ENCODE results near the gene ANO8.

DNA sequence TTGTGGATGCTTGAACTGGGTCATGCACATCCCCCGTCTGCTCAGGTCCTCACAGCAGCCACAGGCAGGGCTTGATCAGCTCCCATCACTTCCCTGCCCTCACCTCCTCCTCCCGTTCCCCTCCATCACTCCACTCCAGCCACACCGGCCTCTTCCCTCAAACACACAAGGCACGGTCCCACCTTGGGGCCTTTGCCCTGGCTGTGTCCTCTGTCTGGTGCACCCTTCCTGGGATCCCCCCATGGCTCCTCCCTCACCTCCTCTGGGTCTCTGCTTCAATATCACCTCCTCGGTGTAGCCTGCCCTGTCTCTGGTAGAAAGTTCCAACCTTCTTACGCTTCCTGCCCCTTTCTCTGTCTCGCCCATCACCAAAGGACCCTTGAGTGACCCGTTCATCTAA is 18.7 kb upstream of the ANO8 start:
- TF ChIP-seq, protein P1, sequence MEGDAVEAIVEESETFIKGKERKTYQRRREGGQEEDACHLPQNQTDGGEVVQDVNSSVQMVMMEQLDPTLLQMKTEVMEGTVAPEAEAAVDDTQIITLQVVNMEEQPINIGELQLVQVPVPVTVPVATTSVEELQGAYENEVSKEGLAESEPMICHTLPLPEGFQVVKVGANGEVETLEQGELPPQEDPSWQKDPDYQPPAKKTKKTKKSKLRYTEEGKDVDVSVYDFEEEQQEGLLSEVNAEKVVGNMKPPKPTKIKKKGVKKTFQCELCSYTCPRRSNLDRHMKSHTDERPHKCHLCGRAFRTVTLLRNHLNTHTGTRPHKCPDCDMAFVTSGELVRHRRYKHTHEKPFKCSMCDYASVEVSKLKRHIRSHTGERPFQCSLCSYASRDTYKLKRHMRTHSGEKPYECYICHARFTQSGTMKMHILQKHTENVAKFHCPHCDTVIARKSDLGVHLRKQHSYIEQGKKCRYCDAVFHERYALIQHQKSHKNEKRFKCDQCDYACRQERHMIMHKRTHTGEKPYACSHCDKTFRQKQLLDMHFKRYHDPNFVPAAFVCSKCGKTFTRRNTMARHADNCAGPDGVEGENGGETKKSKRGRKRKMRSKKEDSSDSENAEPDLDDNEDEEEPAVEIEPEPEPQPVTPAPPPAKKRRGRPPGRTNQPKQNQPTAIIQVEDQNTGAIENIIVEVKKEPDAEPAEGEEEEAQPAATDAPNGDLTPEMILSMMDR (conservative IDR thresholded peaks at IDR 0.05): no peak
- TF ChIP-seq ZFX (IDR thresholded peaks at IDR 0.05): no peak
